Measurements from ENCODE around the gene FKBP4. TPM values are rescaled to one million over a fixed set of nuclear protein-coding genes. Genes with fewer than 3 reads are reported as not detected.

The FKBP4 gene
- total and polyA plus RNA-seq, 2 experiments from 2014 or later, result 126 to 223 TPM

- TF ChIP-seq, protein P1, sequence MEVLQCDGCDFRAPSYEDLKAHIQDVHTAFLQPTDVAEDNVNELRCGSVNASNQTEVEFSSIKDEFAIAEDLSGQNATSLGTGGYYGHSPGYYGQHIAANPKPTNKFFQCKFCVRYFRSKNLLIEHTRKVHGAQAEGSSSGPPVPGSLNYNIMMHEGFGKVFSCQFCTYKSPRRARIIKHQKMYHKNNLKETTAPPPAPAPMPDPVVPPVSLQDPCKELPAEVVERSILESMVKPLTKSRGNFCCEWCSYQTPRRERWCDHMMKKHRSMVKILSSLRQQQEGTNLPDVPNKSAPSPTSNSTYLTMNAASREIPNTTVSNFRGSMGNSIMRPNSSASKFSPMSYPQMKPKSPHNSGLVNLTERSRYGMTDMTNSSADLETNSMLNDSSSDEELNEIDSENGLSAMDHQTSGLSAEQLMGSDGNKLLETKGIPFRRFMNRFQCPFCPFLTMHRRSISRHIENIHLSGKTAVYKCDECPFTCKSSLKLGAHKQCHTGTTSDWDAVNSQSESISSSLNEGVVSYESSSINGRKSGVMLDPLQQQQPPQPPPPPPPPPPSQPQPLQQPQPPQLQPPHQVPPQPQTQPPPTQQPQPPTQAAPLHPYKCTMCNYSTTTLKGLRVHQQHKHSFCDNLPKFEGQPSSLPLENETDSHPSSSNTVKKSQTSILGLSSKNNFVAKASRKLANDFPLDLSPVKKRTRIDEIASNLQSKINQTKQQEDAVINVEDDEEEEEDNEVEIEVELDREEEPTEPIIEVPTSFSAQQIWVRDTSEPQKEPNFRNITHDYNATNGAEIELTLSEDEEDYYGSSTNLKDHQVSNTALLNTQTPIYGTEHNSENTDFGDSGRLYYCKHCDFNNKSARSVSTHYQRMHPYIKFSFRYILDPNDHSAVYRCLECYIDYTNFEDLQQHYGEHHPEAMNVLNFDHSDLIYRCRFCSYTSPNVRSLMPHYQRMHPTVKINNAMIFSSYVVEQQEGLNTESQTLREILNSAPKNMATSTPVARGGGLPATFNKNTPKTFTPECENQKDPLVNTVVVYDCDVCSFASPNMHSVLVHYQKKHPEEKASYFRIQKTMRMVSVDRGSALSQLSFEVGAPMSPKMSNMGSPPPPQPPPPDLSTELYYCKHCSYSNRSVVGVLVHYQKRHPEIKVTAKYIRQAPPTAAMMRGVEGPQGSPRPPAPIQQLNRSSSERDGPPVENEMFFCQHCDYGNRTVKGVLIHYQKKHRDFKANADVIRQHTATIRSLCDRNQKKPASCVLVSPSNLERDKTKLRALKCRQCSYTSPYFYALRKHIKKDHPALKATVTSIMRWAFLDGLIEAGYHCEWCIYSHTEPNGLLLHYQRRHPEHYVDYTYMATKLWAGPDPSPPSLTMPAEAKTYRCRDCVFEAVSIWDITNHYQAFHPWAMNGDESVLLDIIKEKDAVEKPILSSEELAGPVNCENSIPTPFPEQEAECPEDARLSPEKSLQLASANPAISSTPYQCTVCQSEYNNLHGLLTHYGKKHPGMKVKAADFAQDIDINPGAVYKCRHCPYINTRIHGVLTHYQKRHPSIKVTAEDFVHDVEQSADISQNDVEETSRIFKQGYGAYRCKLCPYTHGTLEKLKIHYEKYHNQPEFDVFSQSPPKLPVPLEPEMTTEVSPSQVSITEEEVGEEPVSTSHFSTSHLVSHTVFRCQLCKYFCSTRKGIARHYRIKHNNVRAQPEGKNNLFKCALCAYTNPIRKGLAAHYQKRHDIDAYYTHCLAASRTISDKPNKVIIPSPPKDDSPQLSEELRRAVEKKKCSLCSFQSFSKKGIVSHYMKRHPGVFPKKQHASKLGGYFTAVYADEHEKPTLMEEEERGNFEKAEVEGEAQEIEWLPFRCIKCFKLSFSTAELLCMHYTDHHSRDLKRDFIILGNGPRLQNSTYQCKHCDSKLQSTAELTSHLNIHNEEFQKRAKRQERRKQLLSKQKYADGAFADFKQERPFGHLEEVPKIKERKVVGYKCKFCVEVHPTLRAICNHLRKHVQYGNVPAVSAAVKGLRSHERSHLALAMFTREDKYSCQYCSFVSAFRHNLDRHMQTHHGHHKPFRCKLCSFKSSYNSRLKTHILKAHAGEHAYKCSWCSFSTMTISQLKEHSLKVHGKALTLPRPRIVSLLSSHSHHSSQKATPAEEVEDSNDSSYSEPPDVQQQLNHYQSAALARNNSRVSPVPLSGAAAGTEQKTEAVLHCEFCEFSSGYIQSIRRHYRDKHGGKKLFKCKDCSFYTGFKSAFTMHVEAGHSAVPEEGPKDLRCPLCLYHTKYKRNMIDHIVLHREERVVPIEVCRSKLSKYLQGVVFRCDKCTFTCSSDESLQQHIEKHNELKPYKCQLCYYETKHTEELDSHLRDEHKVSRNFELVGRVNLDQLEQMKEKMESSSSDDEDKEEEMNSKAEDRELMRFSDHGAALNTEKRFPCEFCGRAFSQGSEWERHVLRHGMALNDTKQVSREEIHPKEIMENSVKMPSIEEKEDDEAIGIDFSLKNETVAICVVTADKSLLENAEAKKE (CRISPR knock-in tag; IDR thresholded peaks at IDR 0.05), result no peak
- no peak for TF ChIP-seq ZNF331 (CRISPR knock-in tag; IDR thresholded peaks at IDR 0.05; ENCODE audit: low read depth)
- TF ChIP-seq EZH2 (IDR thresholded peaks at IDR 0.05; ENCODE audit: low read depth, unreplicated experiment), result no peak
- TF ChIP-seq JUNB (IDR thresholded peaks at IDR 0.05; ENCODE audit: unreplicated experiment), result no peak
Measured at GRCh38 chr12:2776129-2776806, 18.5 kb upstream of the FKBP4 start (continued).

GRCh38 chr12:2779281-2779680 is 15.5 kb upstream of the FKBP4 start:
- ATAC-seq (peak; percentile 52), DNase-seq (ENCODE audit: low spot score) (peak; percentile 78)
- peak overlapping the region; percentile 11; the same call in 1 of the 2 replicates for H3K27ac ChIP-seq (ENCODE audit: low read depth)
- Mint-ChIP-seq H3K27me3 (ENCODE audit: insufficient read depth, low read depth, poor library complexity) (peaks cover 16% of the 10 kb centered on the region), H3K4me1 (peaks cover 28% of the 10 kb centered on the region), H3K4me3 (no peak overlapping the region), H3K27ac (0 out of 2 replicates have a peak overlapping the region, but pooled peaks have one; percentile 16), H3K9me3 (peaks cover 3% of the 10 kb centered on the region; the same call in 1 of the 3 replicates), H3K36me3 (ENCODE audit: low read depth) (no peaks in the 10 kb centered on the region)
- no peaks in the 10 kb centered on the region for H3K36me3 ChIP-seq (ENCODE audit: insufficient read depth)
- peaks cover 21% of the 10 kb centered on the region for H3K4me1 ChIP-seq (ENCODE audit: insufficient read depth)
- TF ChIP-seq, protein P2, sequence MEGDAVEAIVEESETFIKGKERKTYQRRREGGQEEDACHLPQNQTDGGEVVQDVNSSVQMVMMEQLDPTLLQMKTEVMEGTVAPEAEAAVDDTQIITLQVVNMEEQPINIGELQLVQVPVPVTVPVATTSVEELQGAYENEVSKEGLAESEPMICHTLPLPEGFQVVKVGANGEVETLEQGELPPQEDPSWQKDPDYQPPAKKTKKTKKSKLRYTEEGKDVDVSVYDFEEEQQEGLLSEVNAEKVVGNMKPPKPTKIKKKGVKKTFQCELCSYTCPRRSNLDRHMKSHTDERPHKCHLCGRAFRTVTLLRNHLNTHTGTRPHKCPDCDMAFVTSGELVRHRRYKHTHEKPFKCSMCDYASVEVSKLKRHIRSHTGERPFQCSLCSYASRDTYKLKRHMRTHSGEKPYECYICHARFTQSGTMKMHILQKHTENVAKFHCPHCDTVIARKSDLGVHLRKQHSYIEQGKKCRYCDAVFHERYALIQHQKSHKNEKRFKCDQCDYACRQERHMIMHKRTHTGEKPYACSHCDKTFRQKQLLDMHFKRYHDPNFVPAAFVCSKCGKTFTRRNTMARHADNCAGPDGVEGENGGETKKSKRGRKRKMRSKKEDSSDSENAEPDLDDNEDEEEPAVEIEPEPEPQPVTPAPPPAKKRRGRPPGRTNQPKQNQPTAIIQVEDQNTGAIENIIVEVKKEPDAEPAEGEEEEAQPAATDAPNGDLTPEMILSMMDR (conservative IDR thresholded peaks at IDR 0.05; ENCODE audit: low read depth in 2 of 2), result no peak
- TF ChIP-seq CREB1 (CRISPR knock-in tag; IDR thresholded peaks at IDR 0.05; ENCODE audit: low read depth) (no peak), EZH2phosphoT487 (IDR thresholded peaks at IDR 0.05; ENCODE audit: unreplicated experiment) (no peak), EZH2 (IDR thresholded peaks at IDR 0.05; ENCODE audit: low read depth, unreplicated experiment) (no peak)
- no peaks in the 10 kb centered on the region for H3K79me2 ChIP-seq (replicated peaks; ENCODE audit: insufficient read depth)
- no peak overlapping the region for H3K4me3 ChIP-seq
- 0 out of 2 replicates have a peak, but pooled peaks cover 4% of the 10 kb centered on the region for H3K9me2 ChIP-seq (ENCODE audit: insufficient read depth)
- H3K27me3 ChIP-seq (ENCODE audit: insufficient read depth), result no peaks in the 10 kb centered on the region
- H2AFZ ChIP-seq, result no peak overlapping the region
- H3F3A ChIP-seq (replicated peaks; ENCODE audit: low read depth), result no peaks in the 10 kb centered on the region
- no peaks in the 10 kb centered on the region for H4K20me1 ChIP-seq (replicated peaks; ENCODE audit: insufficient read depth)
- peak overlapping the region; percentile 26; the same call in 1 of the 2 replicates for H3K4me2 ChIP-seq

All from GM23338 (cell line).